Mammary epithelial cell (primary cell): ENCODE measurements around the gene CCDC85B.

Source experiments
- CTCF ChIP-seq, 2 donors: IDR thresholded peaks in 1 of 2; conservative IDR thresholded peaks in 1 of 2; 2 replicates each; pipeline ENCODE4 v1.5.1; 2011 to 2012; ENCODE audit warnings: inconsistent platforms in 2 of 2, low read length in 2 of 2, mild to moderate bottlenecking in 2 of 2, control low read depth in 1 of 2, low read depth in 1 of 2; ENCODE audit not compliant: insufficient read depth in 1 of 2; ENCODE audit errors: extremely low read depth in 1 of 2
- EZH2 ChIP-seq: IDR thresholded peaks from 2 replicates; pipeline ENCODE4 v1.6.1; 2012; ENCODE audit warnings: low read length, inconsistent platforms, borderline replicate concordance

GRCh38 chr11:65882120-65883057 is 8.1 kb upstream of the CCDC85B start:
- no peak for TF ChIP-seq CTCF (conservative IDR thresholded peaks at IDR 0.05 in 1 of 2, IDR thresholded peaks at IDR 0.05 in 1 of 2; ENCODE audit: extremely low read depth in 1 of 2, insufficient read depth in 1 of 2, low read depth in 1 of 2, low read length in 2 of 2)
- no peak for TF ChIP-seq EZH2
